ENCODE data around the gene SYNJ2. TPM values are rescaled to one million over a fixed set of nuclear protein-coding genes. Genes with fewer than 3 reads are reported as not detected.

The SYNJ2 gene
- total and polyA plus RNA-seq, 2 of the 4 experiments (the other 2 are of a cell fraction) = 40.8 to 45.2 TPM

DNA sequence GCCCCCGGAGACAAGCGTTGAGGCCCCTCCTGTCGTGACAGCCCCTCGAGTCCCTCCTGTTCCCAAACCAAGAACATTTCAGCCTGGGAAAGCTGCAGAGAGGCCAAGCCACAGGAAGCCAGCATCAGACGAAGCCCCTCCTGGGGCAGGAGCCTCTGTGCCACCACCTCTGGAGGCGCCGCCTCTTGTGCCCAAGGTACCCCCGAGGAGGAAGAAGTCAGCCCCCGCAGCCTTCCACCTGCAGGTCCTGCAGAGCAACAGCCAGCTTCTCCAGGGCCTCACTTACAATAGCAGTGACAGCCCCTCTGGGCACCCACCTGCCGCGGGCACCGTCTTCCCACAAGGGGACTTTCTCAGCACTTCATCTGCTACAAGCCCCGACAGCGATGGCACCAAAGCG lies 114.0 kb downstream of the SYNJ2 start:
- H4K20me1 ChIP-seq (ENCODE audit: insufficient read depth, low read length) = no peaks in the 10 kb centered on the region
- H3K4me1 ChIP-seq (ENCODE audit: control insufficient read depth, insufficient read depth, low read length) = no peaks in the 10 kb centered on the region
- H3K23ac ChIP-seq (ENCODE audit: low read depth, low read length) = no peak overlapping the region
- no peak overlapping the region for H3K4me3 ChIP-seq (ENCODE audit: insufficient read depth, low read depth, low read length)
- WGBS, 2 experiments (ENCODE audit: extremely low coverage in 2 of 2, insufficient read length in 1 of 2) = 93% methylated on average over 5 of the region's 15 CpGs; no CpG with 5 or more reads in 1 of the 2 experiments
- H3K14ac ChIP-seq (replicated peaks; ENCODE audit: low read depth, low read length) = no peak overlapping the region
- H3K27ac ChIP-seq (ENCODE audit: insufficient read depth, low read length) = no peak overlapping the region
- ChIA-PET CTCF (no interaction called here), POLR2A (ENCODE audit: unreplicated experiment) (no interaction called here)
- no peak overlapping the region for H4K91ac ChIP-seq (ENCODE audit: insufficient read depth, low read depth, low read length)
- H3K9me3 ChIP-seq (ENCODE audit: control insufficient read depth, insufficient read depth, low read length) = no peaks in the 10 kb centered on the region
- ATAC-seq (ENCODE audit: low read depth) = no peak
- no peak overlapping the region for H3K56ac ChIP-seq (ENCODE audit: extremely low read depth, insufficient read depth, low read length)
- no peak overlapping the region for H3K9ac ChIP-seq (ENCODE audit: low read depth, low read length)
- no peak overlapping the region for H4K5ac ChIP-seq (ENCODE audit: low read depth, low read length)
- H2AK9ac ChIP-seq (replicated peaks; ENCODE audit: low read depth, low read length, poor library complexity) = no peak overlapping the region
- no TSS peak for BruUV-seq (replicated peaks)
- H2AK5ac ChIP-seq (ENCODE audit: low read depth, low read length) = no peak overlapping the region
- H2BK5ac ChIP-seq (ENCODE audit: low read depth, low read length, poor library complexity, severe bottlenecking) = no peak overlapping the region
- TF ChIP-seq MAZ (IDR thresholded peaks at IDR 0.05; ENCODE audit: borderline replicate concordance, low read depth, low read length) (no peak), RAD21 (IDR thresholded peaks at IDR 0.05; ENCODE audit: low read length) (no peak), NFE2L2 (IDR thresholded peaks at IDR 0.05; ENCODE audit: low read depth, low read length) (no peak), MAFK (IDR thresholded peaks at IDR 0.05; ENCODE audit: low read depth, low read length) (no peak), ELK1 (IDR thresholded peaks at IDR 0.05; ENCODE audit: borderline replicate concordance, low read depth, low read length) (no peak), BHLHE40 (IDR thresholded peaks at IDR 0.05; ENCODE audit: low read depth, low read length) (no peak), RFX5 (IDR thresholded peaks at IDR 0.05; ENCODE audit: low read depth, low read length) (no peak), POLR2A (IDR thresholded peaks at IDR 0.05; ENCODE audit: low read depth, low read length) (no peak)
- TF ChIP-seq, protein P1, sequence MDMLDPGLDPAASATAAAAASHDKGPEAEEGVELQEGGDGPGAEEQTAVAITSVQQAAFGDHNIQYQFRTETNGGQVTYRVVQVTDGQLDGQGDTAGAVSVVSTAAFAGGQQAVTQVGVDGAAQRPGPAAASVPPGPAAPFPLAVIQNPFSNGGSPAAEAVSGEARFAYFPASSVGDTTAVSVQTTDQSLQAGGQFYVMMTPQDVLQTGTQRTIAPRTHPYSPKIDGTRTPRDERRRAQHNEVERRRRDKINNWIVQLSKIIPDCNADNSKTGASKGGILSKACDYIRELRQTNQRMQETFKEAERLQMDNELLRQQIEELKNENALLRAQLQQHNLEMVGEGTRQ (IDR thresholded peaks at IDR 0.05; ENCODE audit: low read depth, low read length) = no peak
- in situ Hi-C loops (cut with MboI; ENCODE audit: low sequenced_read_pairs) (no loop called here), intact Hi-C loops (cut with micrococcal nuclease) (no loop called here), dilution Hi-C loops (cut with HindIII; ENCODE audit: low sequenced_read_pairs, unreplicated experiment) (no loop called here)
- H2BK15ac ChIP-seq (ENCODE audit: low read depth, low read length) = no peak overlapping the region
- H3K79me1 ChIP-seq (ENCODE audit: low read depth in 1 of 2, low read length in 2 of 2) = peaks cover 8 to 11% of the 10 kb centered on the region in 2 experiments
- H2BK120ac ChIP-seq (ENCODE audit: low read depth, low read length) = no peak overlapping the region
- H3K18ac ChIP-seq (ENCODE audit: low read depth, low read length) = no peak overlapping the region
- no peak overlapping the region for H2BK20ac ChIP-seq (ENCODE audit: low read depth, low read length)
- H3K36me3 ChIP-seq (ENCODE audit: control insufficient read depth, insufficient read depth, low read length) = peaks cover 38% of the 10 kb centered on the region
- no peaks in the 10 kb centered on the region for H3K27me3 ChIP-seq (ENCODE audit: control insufficient read depth, insufficient read depth, low read length)
- no peak overlapping the region for H4K8ac ChIP-seq (ENCODE audit: low read depth in 2 of 2, low read length in 2 of 2)
- H3K9me1 ChIP-seq (ENCODE audit: insufficient read depth, low read length) = no peaks in the 10 kb centered on the region
- no peak overlapping the region for H2AFZ ChIP-seq (replicated peaks; ENCODE audit: low read length, poor library complexity)
- no peak overlapping the region for H3K4me2 ChIP-seq (ENCODE audit: low read depth, low read length)
- no peak for DNase-seq
- H3K4ac ChIP-seq (ENCODE audit: low read depth, low read length) = no peak overlapping the region
